Ovary (tissue), 9 donors: Measurements from ENCODE around the gene MAML1. TPM values are rescaled to one million over a fixed set of nuclear protein-coding genes. Genes with fewer than 3 reads are reported as not detected.

Experiments
- DNase-seq, 5 donors: peaks; one replicate each; pipeline ENCODE4 v3.0.0-alpha.2; 2019 to 2020
- H3K27ac ChIP-seq, 2 donors: fragments of 200-600 bp; one replicate each; pipeline versions ENCODE4 v1.5.1 to v1.8.0; 2019 to 2022
- H3K27me3 ChIP-seq: fragments of 200-600 bp; one replicate; pipeline ENCODE4 v1.8.0; 2022
- H3K36me3 ChIP-seq: fragments of 200-600 bp; sonication (generic); one replicate; pipeline ENCODE4 v1.5.1; 2019
- H3K4me1 ChIP-seq: one replicate; pipeline ENCODE4 v1.8.1; 2013; ENCODE audit warnings: mild to moderate bottlenecking, moderate library complexity; ENCODE audit not compliant: insufficient read depth
- H3K4me3 ChIP-seq: fragments of 200-600 bp; sonication (generic); one replicate; pipeline ENCODE4 v1.5.1; 2017
- H3K9me3 ChIP-seq, 2 donors: fragments of 200-600 bp in 1 of 2; sonication (generic) in 1 of 2; one replicate each; pipeline versions ENCODE4 v1.5.1 to v1.8.1; 2013 to 2019; ENCODE audit warnings: mild to moderate bottlenecking in 1 of 2, moderate library complexity in 1 of 2
- EP300 ChIP-seq: sonication (generic); formaldehyde crosslinking; IDR thresholded peaks from one replicate; pipeline ENCODE4 v1.6.1; 2017; ENCODE audit warnings: antibody characterized with exemption
- POLR2A ChIP-seq: fragments of 450-650 bp; IDR thresholded peaks from one replicate; pipeline ENCODE4 v1.6.1; 2017; ENCODE audit warnings: antibody characterized with exemption, mild to moderate bottlenecking, moderate library complexity
- WGBS, 3 donors: extraction: QIAGEN DNeasy Blood & Tissue Kit in 1 of 3; methylation state at CpG; one replicate each; pipeline versions ENCODE4 v1.1.5 to v1.1.7; 2013 to 2017; 5-methylcytosine and 5-hydroxymethylcytosine counted together
- intact Hi-C, 4 donors: fragments of 100-400 bp; cut with DNase I; formaldehyde crosslinking; loops; one replicate each; pipeline versions ENCODE4 v1.11.0 to v1.15.1; 2022 to 2023
- polyA plus RNA-seq, 2 donors: library from polyadenylated mRNA; stranded (reverse); fragments of 200-250 nt in 1 of 2; fragments of 350-450 nt in 1 of 2; fragmentation: Illumina TruSeq in 1 of 2; extraction: RNeasy Lipid Tissue Mini Kit (QIAGEN cat#74804) in 1 of 2; gene quantifications; one replicate each; pipeline ENCODE4 v1.2.3, GENCODE V29; 2013 to 2014
- total RNA-seq, 7 donors: library from RNA; depleted of rRNA in 2 of 7; stranded (reverse); fragments of >200 nt in 2 of 7; fragmentation: NEBNext Ultra II Directional in 3 of 7; extraction: Animal tissue kit (Norgen Biotek cat#: 25700) in 3 of 7; gene quantifications; one replicate each; pipeline versions ENCODE4 v1.1.0 to v1.2.4, GENCODE V29; 2016 to 2023
- TF ChIP-seq, protein P1 (sequence below), 3 donors: fragments of 450-650 bp in 2 of 3; fragments of 200-600 bp in 1 of 3; IDR thresholded peaks; one replicate each; pipeline versions ENCODE4 v1.5.1 to v1.8.0; 2016 to 2022; ENCODE audit warnings: antibody characterized with exemption in 3 of 3, mild to moderate bottlenecking in 1 of 3
- donor health status: DM: no; HTN: no; CAD: no; lungs with moderate emphysema.
- donor health status: DM: no; HTN: no; CAD: no.
- donor health status: Bipolar disorder and iron deficiency.
- donor health status: DM: yes; HTN: yes; CAD: no.
- donor health status: DM: no; HTN: no; CAD: no.
- donor health status: DM: yes; HTN: yes; CAD: no.

The MAML1 gene
- total and polyA plus RNA-seq, 9 donors = 18.4 to 40.1 (median 29.9) TPM

DNA sequence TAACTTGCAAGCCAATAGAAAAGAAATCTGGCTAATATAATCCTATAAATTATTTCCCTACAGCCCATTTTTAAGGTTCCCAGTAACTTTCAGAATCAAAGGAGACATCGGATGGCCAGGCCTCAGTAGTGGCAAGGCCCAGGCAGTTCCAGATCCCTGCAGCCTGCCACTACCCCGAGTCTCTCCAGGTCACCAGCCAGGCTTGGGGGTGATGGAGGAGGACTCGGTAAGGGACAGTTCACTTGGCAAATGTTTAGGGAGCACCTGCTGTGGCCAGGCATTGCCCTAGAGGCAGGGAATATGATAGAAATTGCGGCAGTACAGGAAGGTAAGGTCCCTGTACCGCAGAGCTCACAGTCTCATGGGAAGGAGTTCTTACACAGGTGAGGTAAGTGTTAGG, 46.0 kb downstream of the MAML1 start:
- TF ChIP-seq POLR2A (no peak), EP300 (no peak)
- TF ChIP-seq, protein P1, sequence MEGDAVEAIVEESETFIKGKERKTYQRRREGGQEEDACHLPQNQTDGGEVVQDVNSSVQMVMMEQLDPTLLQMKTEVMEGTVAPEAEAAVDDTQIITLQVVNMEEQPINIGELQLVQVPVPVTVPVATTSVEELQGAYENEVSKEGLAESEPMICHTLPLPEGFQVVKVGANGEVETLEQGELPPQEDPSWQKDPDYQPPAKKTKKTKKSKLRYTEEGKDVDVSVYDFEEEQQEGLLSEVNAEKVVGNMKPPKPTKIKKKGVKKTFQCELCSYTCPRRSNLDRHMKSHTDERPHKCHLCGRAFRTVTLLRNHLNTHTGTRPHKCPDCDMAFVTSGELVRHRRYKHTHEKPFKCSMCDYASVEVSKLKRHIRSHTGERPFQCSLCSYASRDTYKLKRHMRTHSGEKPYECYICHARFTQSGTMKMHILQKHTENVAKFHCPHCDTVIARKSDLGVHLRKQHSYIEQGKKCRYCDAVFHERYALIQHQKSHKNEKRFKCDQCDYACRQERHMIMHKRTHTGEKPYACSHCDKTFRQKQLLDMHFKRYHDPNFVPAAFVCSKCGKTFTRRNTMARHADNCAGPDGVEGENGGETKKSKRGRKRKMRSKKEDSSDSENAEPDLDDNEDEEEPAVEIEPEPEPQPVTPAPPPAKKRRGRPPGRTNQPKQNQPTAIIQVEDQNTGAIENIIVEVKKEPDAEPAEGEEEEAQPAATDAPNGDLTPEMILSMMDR (IDR thresholded peaks at IDR 0.05) = no peak
- Histone ChIP-seq H3K27me3 (no peaks in the 10 kb centered on the region), H3K9me3 (no peaks in the 10 kb centered on the region), H3K4me1 (no peaks in the 10 kb centered on the region), H3K27ac (no peak overlapping the region), H3K36me3 (no peaks in the 10 kb centered on the region), H3K4me3 (no peak overlapping the region)
- WGBS, 3 donors = 88 to 92% (median 88%) methylated on average over 5 of the region's 5 CpGs
- no peak for DNase-seq
- intact Hi-C loops = no loop called here

DNA sequence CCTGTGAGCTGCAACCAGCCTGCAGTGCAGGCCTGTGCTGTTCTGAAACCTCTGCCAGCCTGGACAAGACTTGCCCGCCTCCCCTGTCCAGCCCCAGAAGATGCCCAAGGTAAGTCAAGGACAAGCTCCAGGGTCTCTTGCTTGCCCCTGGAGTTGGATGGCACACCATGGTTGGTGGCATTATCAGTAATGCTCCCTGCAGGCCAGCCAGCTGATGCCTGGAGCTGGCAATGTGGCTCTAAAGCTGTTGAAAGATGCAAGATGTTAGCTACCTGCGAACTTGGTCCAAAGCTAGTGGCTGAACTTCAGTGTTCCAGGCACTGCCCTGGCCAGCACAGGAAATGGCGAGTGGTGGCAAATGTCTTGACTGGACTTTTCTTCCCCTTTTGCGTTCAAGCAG, 47.2 kb downstream of the MAML1 start:
- no peak for DNase-seq
- Histone ChIP-seq H3K4me1 (no peaks in the 10 kb centered on the region), H3K9me3 (no peaks in the 10 kb centered on the region), H3K4me3 (no peak overlapping the region), H3K27me3 (no peaks in the 10 kb centered on the region), H3K36me3 (no peaks in the 10 kb centered on the region), H3K27ac (no peak overlapping the region)
- intact Hi-C loops = no loop called here
- WGBS, 3 donors = 93 to 98% (median 97%) methylated on average over 4 of the region's 4 CpGs
- TF ChIP-seq POLR2A (no peak), EP300 (no peak)
- TF ChIP-seq, protein P1 (IDR thresholded peaks at IDR 0.05) = no peak

DNA sequence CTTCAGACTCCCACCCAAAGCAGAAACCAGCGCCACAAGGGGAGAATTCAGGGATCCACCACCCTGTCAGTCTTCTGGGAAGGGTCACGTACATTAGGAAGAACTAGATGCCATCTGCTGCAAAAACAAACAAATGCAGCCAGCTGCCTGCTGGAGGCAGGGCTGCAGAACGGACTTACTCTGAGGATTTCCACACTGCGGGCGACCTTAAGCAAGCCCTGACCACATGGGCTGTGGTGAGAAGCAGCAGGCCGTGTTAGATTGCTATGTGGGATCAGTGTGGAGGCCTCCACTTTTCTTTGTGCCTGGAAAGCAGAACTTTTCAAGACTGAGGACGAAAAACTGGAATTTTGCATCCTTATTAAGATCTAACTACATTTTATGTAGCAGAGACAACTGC, 47.7 kb downstream of the MAML1 start:
- Histone ChIP-seq H3K9me3 (no peaks in the 10 kb centered on the region), H3K27me3 (no peaks in the 10 kb centered on the region), H3K27ac (no peak overlapping the region), H3K4me3 (no peak overlapping the region), H3K4me1 (no peaks in the 10 kb centered on the region), H3K36me3 (no peaks in the 10 kb centered on the region)
- TF ChIP-seq POLR2A = no peak
- no peak for TF ChIP-seq EP300
- TF ChIP-seq, protein P1 (IDR thresholded peaks at IDR 0.05) = no peak
- intact Hi-C loops = no loop called here
- 75 to 82% (median 79%) methylated on average over 7 of the region's 7 CpGs for WGBS, 3 donors
- no peak for DNase-seq

DNA sequence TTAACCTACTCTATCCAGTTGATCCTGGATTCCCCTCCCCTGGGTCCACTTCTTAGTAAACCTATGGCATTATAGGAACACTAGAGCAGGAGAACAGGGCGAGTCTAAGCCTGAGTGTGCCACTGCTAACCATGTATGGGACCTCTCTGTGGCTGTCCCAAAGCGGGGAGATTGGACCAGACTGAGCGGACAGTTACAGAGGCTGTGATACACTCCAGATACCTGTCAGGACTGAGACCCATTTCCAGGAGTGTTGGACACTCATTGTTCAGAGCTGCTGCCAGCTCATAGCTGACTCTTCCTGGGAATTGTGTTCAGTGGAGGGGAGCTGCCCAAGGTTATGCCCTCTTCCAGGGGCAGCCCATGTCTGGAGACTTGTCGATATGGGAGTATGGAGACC, 49.2 kb downstream of the MAML1 start:
- WGBS, 3 donors = 92 to 98% (median 97%) methylated on average over 4 of the region's 4 CpGs
- Histone ChIP-seq H3K36me3 (no peaks in the 10 kb centered on the region), H3K27ac (no peak overlapping the region)

More for the DNA sequence above, 49.2 kb downstream of the MAML1 start:
- no peaks in the 10 kb centered on the region for H3K4me1 ChIP-seq
- DNase-seq = no peak
- TF ChIP-seq POLR2A = no peak
- TF ChIP-seq EP300 = no peak
- TF ChIP-seq, protein P1 (IDR thresholded peaks at IDR 0.05) = no peak
- no peak overlapping the region for H3K4me3 ChIP-seq
- H3K27me3 ChIP-seq = no peaks in the 10 kb centered on the region
- H3K9me3 ChIP-seq = no peaks in the 10 kb centered on the region
- intact Hi-C loops = no loop called here
